ENCODE measurements around the gene TAF11L13.

GRCh38 chr5:17680737-17681136 is 48.8 kb downstream of the TAF11L13 start:
- TF ChIP-seq CTCF (IDR thresholded peaks at IDR 0.05) (no peak), POLR2A (IDR thresholded peaks at IDR 0.05) (no peak)

Measured in lower leg skin (tissue), 3 donors.